ENCODE measurements around the gene RNF112.
A peak's percentile ranks its signal among the peaks of the same experiment; 100 is the strongest.

Gene RNF112

DNA sequence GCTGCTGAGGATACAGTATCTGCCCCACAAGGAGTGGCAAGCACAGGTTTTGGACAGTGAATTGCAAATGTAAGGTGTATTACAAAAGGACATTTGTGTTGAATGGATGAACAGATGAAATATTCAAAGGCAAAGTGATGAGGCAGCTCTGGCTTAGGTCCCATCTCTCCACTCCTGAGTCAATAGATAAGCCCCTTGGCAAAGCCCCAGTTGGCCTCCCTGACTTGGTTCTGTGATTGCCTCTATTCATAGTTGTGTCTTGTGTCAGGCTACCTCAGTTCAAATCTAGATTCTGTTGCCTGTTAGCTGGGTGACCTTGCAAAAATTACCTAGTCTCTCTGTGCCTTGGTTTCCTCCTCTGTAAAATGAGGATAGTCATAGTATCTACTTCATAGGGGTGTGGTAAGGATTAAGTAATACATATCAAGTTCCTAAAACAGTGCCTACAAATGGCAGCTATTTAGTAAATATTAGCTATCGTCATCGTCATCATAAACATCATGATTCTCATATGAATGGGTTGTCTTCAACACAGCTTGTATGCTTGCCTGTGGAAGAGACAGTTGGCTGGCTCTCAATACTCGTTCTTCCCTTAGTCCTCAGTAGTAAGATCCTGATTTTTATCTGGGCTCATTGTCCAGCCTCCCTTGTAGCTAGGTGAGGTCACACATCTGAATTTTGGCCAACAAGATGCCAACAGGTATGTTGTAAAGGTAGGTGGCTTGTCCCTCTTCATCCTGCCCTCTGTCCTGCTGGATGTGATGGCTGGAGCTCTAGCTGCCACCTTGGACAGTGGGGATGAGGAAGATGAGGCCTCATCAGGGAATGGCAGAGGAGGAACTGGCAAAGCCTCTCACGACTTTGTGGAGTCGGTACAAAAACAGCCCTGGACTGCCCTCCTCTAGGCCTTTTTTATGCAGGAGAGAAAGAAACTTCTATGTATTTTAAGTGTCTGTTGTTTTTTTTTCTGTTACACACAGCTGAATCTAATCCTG is 21.9 kb upstream of the RNF112 start:
- DNase-seq: no peak

DNA sequence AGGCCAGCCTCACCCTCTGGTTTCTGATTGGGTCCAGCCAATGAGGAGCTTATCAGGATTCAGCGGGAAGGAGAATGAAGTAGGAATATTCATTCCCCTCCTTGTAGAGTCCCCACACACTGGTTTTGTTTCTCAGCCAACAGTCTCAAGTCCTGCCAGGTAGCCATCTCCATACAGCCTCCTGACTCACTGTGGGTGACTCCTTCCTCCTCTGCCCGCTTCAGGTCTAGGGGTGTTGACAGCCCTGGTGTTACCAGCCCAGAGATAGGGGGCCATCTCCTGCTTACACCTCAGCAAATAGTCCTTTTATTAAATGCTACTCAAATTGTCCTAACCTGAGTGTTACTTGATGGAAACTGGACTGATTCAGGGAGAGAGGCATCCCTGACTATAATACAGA is 20.1 kb upstream of the RNF112 start:
- no peak for DNase-seq

- DNase-seq: no peak
Observed at GRCh38 chr17:19391432-19391831, 19.6 kb upstream of the RNF112 start.

- DNase-seq: no peak
Observed at GRCh38 chr17:19392303-19392702, 18.7 kb upstream of the RNF112 start.

DNA sequence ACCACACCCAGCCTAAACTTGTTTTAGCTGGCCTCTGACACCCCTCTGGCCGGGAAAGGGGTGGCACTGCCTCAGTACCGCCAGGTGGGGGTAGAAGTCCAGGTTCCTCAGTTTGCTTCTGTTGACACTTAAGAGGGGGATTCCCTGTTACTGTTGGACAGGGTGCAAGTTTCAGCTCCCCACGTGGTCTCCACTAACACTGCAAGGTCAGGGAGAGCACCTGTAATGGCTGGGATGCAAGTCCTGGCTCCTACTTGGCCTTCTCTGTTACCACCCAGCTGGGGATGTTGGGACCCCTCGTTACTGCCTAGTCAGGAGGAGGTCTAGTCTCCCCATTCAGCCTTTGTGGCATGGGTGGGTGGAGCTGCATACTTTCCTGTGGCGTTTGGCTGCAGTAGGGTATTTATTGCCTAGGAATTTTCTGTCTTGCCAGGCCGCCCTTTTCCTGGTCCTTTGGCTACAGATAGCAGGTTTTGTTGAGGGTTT is 13.4 kb upstream of the RNF112 start:
- no peak for DNase-seq

DNA sequence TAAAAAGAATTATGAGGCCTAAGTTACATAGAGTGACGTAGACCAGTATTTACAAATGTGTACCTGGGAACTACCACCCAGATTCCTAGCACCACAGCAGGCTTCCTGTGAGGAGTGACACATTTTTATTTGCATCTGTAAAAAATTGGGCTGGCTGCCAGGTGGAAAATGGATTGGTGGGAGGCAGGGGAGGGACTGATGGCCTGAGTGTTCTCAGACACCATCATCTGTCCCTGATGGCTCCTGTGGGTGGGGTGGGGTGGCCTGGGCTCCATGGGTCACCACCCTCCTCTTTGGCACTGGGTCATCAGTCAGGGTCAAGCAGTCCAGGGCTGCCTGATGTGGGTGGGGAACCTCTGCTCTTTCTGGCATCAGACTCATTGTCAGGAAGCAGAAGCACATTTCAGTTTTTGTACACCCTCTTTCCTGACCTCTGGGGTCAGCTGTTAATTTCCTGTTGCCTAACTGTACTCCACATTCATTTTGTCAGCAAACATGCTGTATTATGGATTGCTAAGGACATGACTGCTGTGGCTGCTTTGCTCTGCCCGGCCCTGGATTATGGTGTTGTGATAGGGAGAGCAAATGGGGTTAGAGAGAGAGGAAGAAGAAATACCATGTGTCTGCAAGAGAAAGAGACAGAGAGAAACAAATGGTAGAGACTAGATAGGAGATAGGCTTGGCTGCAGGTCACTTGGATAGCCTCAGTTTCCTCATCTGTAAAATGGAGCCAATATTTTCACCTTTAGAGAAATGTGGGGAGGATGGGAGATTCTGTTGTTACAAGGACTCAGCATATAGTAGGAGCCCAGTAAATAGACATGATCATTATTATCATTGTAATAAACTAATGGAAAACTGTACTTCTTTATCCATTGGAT is 12.5 kb upstream of the RNF112 start:
- DNase-seq: no peak

GRCh38 chr17:19399750-19400450 is 11.1 kb upstream of the RNF112 start:
- no peak for DNase-seq

DNA sequence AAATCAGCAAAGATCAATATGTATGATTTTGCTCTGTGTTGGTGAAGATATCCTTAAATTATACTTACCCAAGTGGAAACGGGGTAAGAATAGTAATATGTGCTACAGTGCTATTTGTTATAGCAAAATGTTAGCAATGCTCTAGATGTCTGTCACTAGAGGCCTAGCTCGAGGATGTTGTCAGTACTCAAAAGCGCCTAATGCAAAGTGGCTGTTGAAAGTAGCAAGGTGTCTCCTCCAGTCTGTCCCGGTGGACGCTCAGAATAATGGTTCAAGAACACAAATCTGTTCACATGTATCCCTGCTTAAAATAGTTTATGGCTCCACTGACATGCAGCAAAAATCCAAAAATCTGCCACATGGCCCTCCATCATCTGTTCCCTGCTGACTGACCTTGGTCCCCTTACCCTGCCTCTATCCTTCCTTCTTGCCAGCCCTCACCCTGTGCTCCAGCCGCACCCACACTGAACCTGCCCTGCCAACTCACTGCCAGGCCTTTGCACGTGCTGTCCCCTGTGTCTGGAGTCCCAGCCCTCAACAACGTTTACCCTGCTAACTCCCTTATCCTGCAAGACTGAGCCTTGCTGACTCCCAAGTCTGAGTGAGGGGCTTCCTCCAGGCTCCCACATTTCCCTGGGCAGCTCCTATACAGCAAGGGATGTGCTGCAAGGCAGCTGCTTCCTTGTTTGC is 9.6 kb upstream of the RNF112 start:
- DNase-seq: no peak

GRCh38 chr17:19402171-19402570 is 8.9 kb upstream of the RNF112 start:
- DNase-seq: no peak

- DNase-seq: no peak
Observed at GRCh38 chr17:19403021-19403420, 8.0 kb upstream of the RNF112 start.

- DNase-seq: no peak
Observed at GRCh38 chr17:19404264-19404663, 6.8 kb upstream of the RNF112 start.

DNA sequence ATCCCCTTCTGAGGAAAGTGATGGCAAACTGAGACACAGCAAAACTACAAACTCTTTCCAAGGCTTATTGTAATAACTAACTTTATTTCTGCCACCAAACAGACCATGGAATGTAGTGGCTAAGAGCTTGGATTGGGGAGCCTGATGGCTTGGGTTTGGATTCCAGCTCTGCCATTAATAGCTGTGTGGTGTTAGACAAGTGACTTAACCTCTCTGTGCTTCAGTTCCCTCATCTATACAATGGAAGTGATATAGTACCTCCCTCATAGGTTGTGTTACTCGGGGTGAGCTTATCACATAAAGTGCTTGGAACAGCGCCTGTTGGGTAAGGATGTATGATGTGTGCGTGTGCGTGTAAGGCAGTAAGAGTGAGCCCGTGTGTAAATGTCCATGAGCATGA is 5.9 kb upstream of the RNF112 start:
- DNase-seq: no peak

DNA sequence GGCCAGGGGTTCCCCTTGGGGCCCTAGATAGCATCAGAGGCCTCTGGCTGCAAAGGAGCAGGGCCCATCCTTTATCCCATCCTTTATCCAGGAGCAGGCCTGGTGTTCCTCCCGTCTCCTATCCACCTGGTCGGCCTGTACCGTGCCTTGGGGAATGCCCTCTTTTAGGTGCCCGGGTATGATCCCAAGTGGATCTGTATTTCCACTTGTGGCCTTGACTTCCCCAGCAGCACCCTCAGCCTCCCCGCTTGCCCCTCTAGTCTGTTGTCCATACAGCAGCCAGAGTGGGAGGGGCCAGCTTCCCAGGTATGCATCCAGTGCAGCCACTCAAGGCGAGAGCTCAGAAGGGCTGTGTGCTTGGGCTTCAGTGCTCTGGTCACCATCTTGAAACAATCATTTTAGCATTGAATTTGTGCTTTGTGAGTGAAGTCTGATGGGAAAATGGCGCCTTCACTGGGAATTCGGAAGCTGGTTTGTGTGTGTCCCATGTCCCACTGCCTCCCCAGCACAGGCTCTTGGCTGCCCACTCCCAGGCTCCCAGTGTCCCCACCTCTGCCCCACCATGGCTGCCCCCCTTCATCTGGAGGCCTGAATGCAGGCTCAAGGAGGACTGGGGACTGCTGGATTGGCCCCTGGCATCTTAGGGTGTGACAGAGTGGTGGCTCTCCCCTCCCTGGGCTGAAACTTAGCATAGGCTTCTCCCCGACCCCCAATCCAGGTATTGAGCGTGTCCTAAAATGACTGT is 3.3 kb upstream of the RNF112 start:
- no peak for DNase-seq

DNA sequence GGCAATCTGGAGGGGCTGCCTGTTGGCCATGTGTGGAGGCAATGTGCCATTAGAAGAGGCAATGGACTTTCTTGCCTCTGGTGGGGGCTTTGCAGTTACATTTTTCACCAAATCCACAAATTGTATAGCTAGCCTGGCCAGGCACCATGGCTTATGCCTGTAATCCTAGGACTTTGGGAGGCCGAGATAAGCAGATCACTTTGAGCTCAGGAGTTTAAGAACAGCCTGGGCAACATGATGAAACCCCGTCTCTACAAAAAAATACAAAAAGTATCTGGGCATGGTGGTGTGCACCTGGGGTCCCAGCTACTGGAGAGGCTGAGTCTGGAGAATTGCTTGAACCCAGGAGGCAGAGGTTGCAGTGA is 2.7 kb upstream of the RNF112 start:
- DNase-seq: no peak

DNA sequence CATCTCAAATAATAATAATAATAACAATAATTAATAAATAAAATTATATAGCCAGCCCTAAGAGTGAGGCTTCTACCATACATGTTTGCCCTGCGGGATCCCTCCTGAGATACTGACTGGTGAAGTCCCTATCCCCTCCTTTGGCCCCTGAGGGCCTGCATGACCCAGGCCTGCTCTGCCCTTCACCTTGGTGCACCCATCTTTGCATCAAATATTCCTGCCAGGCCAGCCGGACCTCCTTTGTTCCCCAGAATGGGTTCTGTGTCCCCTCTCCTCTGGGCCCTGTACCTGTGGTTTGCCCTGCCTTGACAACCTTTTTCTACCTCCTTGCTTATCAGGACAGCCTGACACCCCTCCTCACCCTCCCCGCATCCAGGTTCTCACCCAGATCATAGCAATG is 2.0 kb upstream of the RNF112 start:
- DNase-seq: no peak

DNA sequence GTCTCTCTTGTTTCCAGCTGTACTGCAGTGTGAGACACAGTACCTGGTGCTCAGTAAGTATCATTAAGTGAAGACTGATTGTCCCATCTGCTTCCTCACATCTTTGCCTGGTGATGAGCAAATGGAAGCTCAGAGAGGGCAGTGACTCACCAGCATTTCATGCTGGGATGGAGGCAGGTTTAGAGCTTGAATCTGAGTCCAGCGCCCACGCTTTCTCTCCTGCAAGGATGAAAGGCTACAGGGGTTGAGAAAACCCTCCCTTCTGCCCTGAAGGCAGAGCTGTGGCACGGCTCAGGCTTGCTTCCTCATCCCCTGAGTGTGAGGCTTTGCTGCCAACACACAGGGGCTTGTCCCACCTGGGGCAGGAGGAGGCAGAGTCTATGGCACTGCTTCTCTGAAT is 1.5 kb upstream of the RNF112 start:
- DNase-seq: no peak

- DNase-seq: no peak
Observed at GRCh38 chr17:19410091-19410490, 941 bp upstream of the RNF112 start.

GRCh38 chr17:19411631-19412030 is 599 bp downstream of the RNF112 start:
- DNase-seq: peak; percentile 65

- peak; percentile 11 for DNase-seq
Observed at GRCh38 chr17:19412510-19412909, 1.5 kb downstream of the RNF112 start.

DNA sequence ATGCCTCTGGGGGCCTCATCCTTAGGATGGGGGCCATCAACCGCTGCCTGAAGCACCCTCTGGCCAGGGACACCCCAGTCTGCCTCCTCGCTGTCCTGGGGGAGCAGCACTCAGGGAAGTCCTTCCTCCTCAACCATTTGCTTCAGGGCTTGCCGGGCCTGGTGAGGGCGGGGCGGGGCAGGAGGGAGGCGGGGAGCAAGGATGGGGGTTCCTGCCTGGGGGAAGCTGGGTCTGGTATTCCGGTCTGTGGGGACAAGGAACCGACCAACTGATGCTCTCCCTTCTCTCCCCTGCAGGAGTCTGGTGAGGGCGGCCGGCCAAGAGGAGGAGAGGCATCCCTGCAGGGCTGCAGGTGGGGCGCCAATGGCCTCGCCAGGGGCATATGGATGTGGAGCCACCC is 2.0 kb downstream of the RNF112 start:
- no peak for DNase-seq

GRCh38 chr17:19413761-19414160 is 2.7 kb downstream of the RNF112 start:
- DNase-seq: no peak

All from retina (tissue), 1 donor.